CD4-positive, alpha-beta memory T cell (primary cell): ENCODE results near the gene SENP5. TPM values are rescaled to one million over a fixed set of nuclear protein-coding genes. Genes with fewer than 3 reads are reported as not detected.
"Not testable (repeated sequence)": the region's sequence is repeated elsewhere in the genome, so short reads cannot be mapped to it uniquely, and the experiment has no call there.

ENCODE experiments used
- CTCF ChIA-PET: fragments of 350-600 bp; sonication (Branson Sonifier 250); formaldehyde crosslinking; loops from one replicate; lab custom pipeline; 2021; ENCODE audit warnings: inconsistent platforms; ENCODE audit not compliant: partially characterized antibody; lab: Charles Lee
- POLR2A ChIA-PET: fragments of 350-600 bp; sonication (Branson Sonifier 250); formaldehyde crosslinking; loops from one replicate; lab custom pipeline; 2021; ENCODE audit not compliant: partially characterized antibody; lab: Charles Lee
- DNase-seq, 5 donors: peaks; one replicate each; pipeline versions ENCODE4 v3.0.0 to v3.0.0-alpha.2; 2020 to 2022; ENCODE audit warnings: mixed read lengths in 1 of 5
- H3K27ac ChIP-seq: one replicate; pipeline ENCODE4 v1.7.0; 2013; ENCODE audit warnings: low read depth, low read length
- H3K27me3 ChIP-seq: 2 replicates; pipeline ENCODE4 v1.7.0; 2013; ENCODE audit warnings: mild to moderate bottlenecking, low read length, moderate library complexity; ENCODE audit not compliant: insufficient read depth
- H3K36me3 ChIP-seq: 2 replicates; pipeline ENCODE4 v1.7.0; 2013; ENCODE audit warnings: mild to moderate bottlenecking, low read length, moderate library complexity; ENCODE audit not compliant: insufficient read depth
- H3K4me1 ChIP-seq: 2 replicates; pipeline ENCODE4 v1.7.0; 2013; ENCODE audit warnings: mild to moderate bottlenecking, low read length, moderate library complexity; ENCODE audit not compliant: insufficient read depth
- H3K4me3 ChIP-seq, 2 donors: one replicate each; pipeline ENCODE4 v1.7.0; 2013; ENCODE audit warnings: low read length in 2 of 2, mild to moderate bottlenecking in 1 of 2
- H3K9me3 ChIP-seq, 2 donors: one replicate each; pipeline ENCODE4 v1.7.0; 2013; ENCODE audit warnings: low read length in 2 of 2, control low read depth in 1 of 2; ENCODE audit not compliant: control insufficient read depth in 1 of 2
- H3K27ac Mint-ChIP-seq, 7 donors: one replicate each; pipeline ENCODE4 v1.8.0; 2020 to 2021; ENCODE audit warnings: mixed read lengths in 7 of 7, mild to moderate bottlenecking in 6 of 7, inconsistent platforms in 3 of 7, moderate library complexity in 3 of 7
- H3K27me3 Mint-ChIP-seq, 2 donors: one replicate each; pipeline ENCODE4 v1.8.0; 2020 to 2021; ENCODE audit warnings: mixed read lengths in 2 of 2
- H3K36me3 Mint-ChIP-seq, 2 donors: one replicate each; pipeline ENCODE4 v1.8.0; 2020 to 2021; ENCODE audit warnings: mixed read lengths in 2 of 2, inconsistent platforms in 1 of 2, mild to moderate bottlenecking in 1 of 2
- H3K4me1 Mint-ChIP-seq, 4 donors: one replicate each; pipeline ENCODE4 v1.8.0; 2020 to 2021; ENCODE audit warnings: mixed read lengths in 4 of 4, mild to moderate bottlenecking in 1 of 4
- H3K4me3 Mint-ChIP-seq, 8 donors: one replicate each; pipeline ENCODE4 v1.8.0; 2020 to 2021; ENCODE audit warnings: mixed read lengths in 8 of 8, mild to moderate bottlenecking in 7 of 8, moderate library complexity in 6 of 8, inconsistent platforms in 3 of 8
- H3K9me3 Mint-ChIP-seq, 8 donors: one replicate each; pipeline ENCODE4 v1.8.0; 2020 to 2021; ENCODE audit warnings: mixed read lengths in 8 of 8, mild to moderate bottlenecking in 5 of 8, inconsistent platforms in 3 of 8, moderate library complexity in 1 of 8
- intact Hi-C: fragments of 100-400 bp; cut with micrococcal nuclease; formaldehyde crosslinking; loops from one replicate; pipeline ENCODE4 v1.15.1; 2023
- polyA plus RNA-seq, 2 donors: library from polyadenylated mRNA; unstranded; fragments of 300-500 nt; fragmentation: Illumina TruSeq; gene quantifications; one replicate each; pipeline ENCODE4 v1.2.3, GENCODE V29; 2021
- total RNA-seq, 2 experiments: library from RNA; stranded (reverse); gene quantifications; one replicate each; pipeline ENCODE4 v1.2.3, GENCODE V29; 2021

Gene SENP5
- total and polyA plus RNA-seq, 4 experiments from 2014 or later: 4.9 to 45.5 (median 27.0) TPM

DNA sequence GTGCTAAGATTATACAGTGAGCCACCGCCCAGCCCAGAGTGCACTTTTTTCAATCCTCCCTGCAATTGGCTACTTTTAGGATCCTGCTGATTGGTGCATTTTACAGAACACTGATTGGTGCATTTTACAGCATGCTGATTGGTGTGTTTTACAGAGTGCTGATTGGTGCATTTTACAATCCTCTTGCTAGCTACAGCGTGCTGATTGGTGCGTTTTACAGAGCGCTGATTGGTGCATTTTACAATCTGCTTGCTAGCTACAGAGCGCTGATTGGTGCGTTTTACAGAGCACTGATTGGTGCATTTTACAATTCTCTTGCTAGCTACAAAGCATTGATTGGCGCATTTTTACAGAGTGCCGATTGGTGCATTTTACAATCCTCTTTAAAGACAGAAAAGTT is 4.7 kb upstream of the SENP5 start:
- DNase-seq, H3K36me3 ChIP-seq, intact Hi-C loops, H3K4me3 ChIP-seq, H3K4me3 Mint-ChIP-seq, H3K27me3 Mint-ChIP-seq, H3K9me3 Mint-ChIP-seq, H3K27ac ChIP-seq, H3K36me3 Mint-ChIP-seq, H3K9me3 ChIP-seq, H3K4me1 ChIP-seq, H3K27me3 ChIP-seq: not testable (repeated sequence)
- ChIA-PET CTCF (interaction anchor here (0.9 kb wide), 1 partner anchor 25 kb away, joined by 3 read pairs; no protein-coding TSS in a partner anchor), POLR2A (interaction anchor here (1.6 kb wide), 1 partner anchor 80 kb away, joined by 4 read pairs; the partner anchor contains the start of gene NCBP2)
- Mint-ChIP-seq H3K27ac (peak overlapping the region in 1 of 7 donors; percentile 15), H3K4me1 (peaks cover 5 to 12% (median 6%) of the 10 kb centered on the region in 4 donors)

- Histone ChIP-seq H3K27ac (peak overlapping the region; percentile 85), H3K4me3 (peak overlapping the region; percentile 48 to 73), H3K36me3 (peaks cover 4% of the 10 kb centered on the region), H3K27me3 (no peaks in the 10 kb centered on the region), H3K9me3 (no peaks in the 10 kb centered on the region), H3K4me1 (peaks cover 27% of the 10 kb centered on the region)
- ChIA-PET POLR2A (interaction anchor here (0.6 to 3.9 kb wide), 14 partner anchors 9 to 304 kb away, joined by 3 to 99 read pairs (median 3); partner anchors contain the start of genes CEP19, FBXO45, NCBP2 and PAK2), CTCF (interaction anchor here (1.2 to 1.5 kb wide), 3 partner anchors 19 to 75 kb away, joined by 3 to 6 read pairs (median 4); partner anchors contain the start of gene NCBP2)
- intact Hi-C loops: loop anchor here (1.0 kb wide), 2 partner anchors 75 to 128 kb away; partner anchors contain the start of genes NCBP2 and PAK2
- no peak for DNase-seq
- Mint-ChIP-seq H3K9me3 (peaks cover 0 to 3% (median 0%) of the 10 kb centered on the region in 8 donors), H3K4me3 (peak overlapping the region; percentile 87 to 96 (median 91)), H3K27me3 (no peaks in the 10 kb centered on the region), H3K4me1 (peaks cover 15 to 36% (median 25%) of the 10 kb centered on the region in 4 donors), H3K27ac (peak overlapping the region; percentile 89 to 98 (median 97)), H3K36me3 (peaks cover 0 to 13% of the 10 kb centered on the region in 2 donors)
Observed at GRCh38 chr3:196867155-196867506, 589 bp upstream of the SENP5 start.

- peak overlapping the region; percentile 90 to 98 (median 97) for H3K27ac Mint-ChIP-seq
- peak overlapping the region; percentile 40 to 73 for H3K4me3 ChIP-seq
- peaks cover 4% of the 10 kb centered on the region for H3K36me3 ChIP-seq
- H3K27me3 Mint-ChIP-seq: no peaks in the 10 kb centered on the region
- peaks cover 0 to 17% of the 10 kb centered on the region in 2 donors for H3K36me3 Mint-ChIP-seq
- H3K9me3 Mint-ChIP-seq: no peaks in the 10 kb centered on the region
- intact Hi-C loops: no loop called here
- H3K27ac ChIP-seq: peak overlapping the region; percentile 85
- no peaks in the 10 kb centered on the region for H3K27me3 ChIP-seq
- H3K4me3 Mint-ChIP-seq: peak overlapping the region; percentile 91 to 98 (median 96)
- no peaks in the 10 kb centered on the region for H3K9me3 ChIP-seq
- CTCF ChIA-PET: interaction anchor here (0.8 to 1.5 kb wide), 5 partner anchors 13 to 260 kb away, joined by 3 to 6 read pairs (median 3); partner anchors contain the start of gene NCBP2
- DNase-seq: peak in 3 of 5 donors; percentile 1 to 13 (median 4)
- H3K4me1 ChIP-seq: peaks cover 27% of the 10 kb centered on the region
- POLR2A ChIA-PET: interaction anchor here (1.0 to 3.9 kb wide), 15 partner anchors 8 to 300 kb away, joined by 3 to 99 read pairs (median 4); partner anchors contain the start of genes CEP19, FBXO45, MELTF and NCBP2
- H3K4me1 Mint-ChIP-seq: peaks cover 19 to 40% (median 30%) of the 10 kb centered on the region in 4 donors
Observed at GRCh38 chr3:196868297-196868661, 559 bp downstream of the SENP5 start.

- peaks cover 4% of the 10 kb centered on the region for H3K36me3 ChIP-seq
- intact Hi-C loops: no loop called here
- no peak overlapping the region for H3K4me3 ChIP-seq
- H3K27me3 ChIP-seq: no peaks in the 10 kb centered on the region
- peaks cover 0 to 3% (median 0%) of the 10 kb centered on the region in 8 donors for H3K9me3 Mint-ChIP-seq
- no peak for DNase-seq
- H3K4me1 ChIP-seq: peaks cover 20% of the 10 kb centered on the region
- H3K36me3 Mint-ChIP-seq: peaks cover 0 to 19% of the 10 kb centered on the region in 2 donors
- no peaks in the 10 kb centered on the region for H3K9me3 ChIP-seq
- POLR2A ChIA-PET: interaction anchor here (1.0 kb wide), 1 partner anchor 70 kb away, joined by 3 read pairs; the partner anchor contains the start of gene NCBP2
- H3K27ac ChIP-seq: no peak overlapping the region
- H3K4me3 Mint-ChIP-seq: peak overlapping the region in 1 of 8 donors; percentile 11
- CTCF ChIA-PET: no interaction called here
- peaks cover 27 to 59% (median 38%) of the 10 kb centered on the region in 4 donors for H3K4me1 Mint-ChIP-seq
- no peaks in the 10 kb centered on the region for H3K27me3 Mint-ChIP-seq
- H3K27ac Mint-ChIP-seq: peak overlapping the region in 1 of 7 donors; percentile 43
Observed at GRCh38 chr3:196872316-196872715, 4.6 kb downstream of the SENP5 start.

DNA sequence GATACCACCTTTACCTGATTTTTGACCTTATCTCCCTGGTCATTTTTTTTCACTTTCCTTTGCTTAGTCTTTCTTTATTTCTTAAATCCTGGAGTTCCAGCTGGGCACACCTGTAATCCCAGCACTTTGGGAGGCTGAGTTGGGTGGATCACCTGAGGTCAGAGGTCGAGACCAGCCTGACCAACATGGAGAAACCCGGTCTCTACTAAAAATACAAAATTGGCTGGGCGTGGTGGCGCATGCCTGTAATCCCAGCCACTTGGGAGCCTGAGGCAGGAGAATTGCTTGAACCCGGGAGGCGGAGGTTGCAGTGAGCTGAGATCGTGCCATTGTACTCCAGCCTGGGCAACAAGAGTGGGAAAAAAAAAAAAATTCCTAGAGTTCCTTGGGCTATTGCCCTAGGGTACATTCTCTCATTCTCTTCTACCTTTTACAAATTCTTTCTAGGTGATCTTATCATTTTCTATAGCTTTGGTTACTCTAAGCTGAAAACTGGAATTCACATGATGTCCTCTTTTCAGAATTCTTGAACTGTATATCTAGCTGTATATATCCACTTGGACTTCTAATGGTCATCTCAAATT is 6.9 kb downstream of the SENP5 start:
- H3K9me3 Mint-ChIP-seq, H3K27ac ChIP-seq, intact Hi-C loops, H3K36me3 ChIP-seq, H3K4me3 ChIP-seq, H3K27me3 ChIP-seq, H3K9me3 ChIP-seq, DNase-seq, H3K27me3 Mint-ChIP-seq: not testable (repeated sequence)
- peaks cover 38 to 67% (median 47%) of the 10 kb centered on the region in 4 donors for H3K4me1 Mint-ChIP-seq
- ChIA-PET CTCF (interaction anchor here (1.2 kb wide), 1 partner anchor 37 kb away, joined by 3 read pairs; no protein-coding TSS in a partner anchor), POLR2A (interaction anchor here (0.7 kb wide), 1 partner anchor 68 kb away, joined by 3 read pairs; the partner anchor contains the start of gene NCBP2)
- H3K36me3 Mint-ChIP-seq: peaks cover 0 to 20% of the 10 kb centered on the region in 2 donors
- H3K4me3 Mint-ChIP-seq: peak overlapping the region in 1 of 8 donors; percentile 55
- peaks cover 11% of the 10 kb centered on the region for H3K4me1 ChIP-seq
- H3K27ac Mint-ChIP-seq: peak overlapping the region in 1 of 7 donors; percentile 75

DNA sequence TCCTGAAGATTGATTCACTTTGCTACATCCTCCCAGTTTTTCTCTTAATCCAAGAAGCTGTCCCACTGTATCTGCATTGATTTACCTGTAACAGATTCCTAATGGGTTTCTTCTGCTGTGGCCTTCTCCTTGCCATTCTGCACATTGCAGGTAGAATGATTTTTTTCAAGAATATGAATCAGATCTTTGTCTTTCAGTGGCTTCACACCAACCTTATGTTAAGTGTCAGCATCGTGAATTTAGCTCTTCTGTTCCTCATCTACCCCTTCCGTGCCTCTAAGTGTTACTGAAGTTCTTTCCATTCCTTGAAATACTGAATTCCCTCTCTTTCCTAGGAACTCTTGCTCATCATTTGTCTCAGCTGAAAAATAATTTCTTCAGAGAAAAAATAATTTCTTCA is 7.5 kb downstream of the SENP5 start:
- peaks cover 4% of the 10 kb centered on the region for H3K36me3 ChIP-seq
- no peaks in the 10 kb centered on the region for H3K27me3 ChIP-seq
- DNase-seq: no peak
- H3K27ac Mint-ChIP-seq: peak overlapping the region in 1 of 7 donors; percentile 75
- H3K27me3 Mint-ChIP-seq: no peaks in the 10 kb centered on the region
- H3K36me3 Mint-ChIP-seq: peaks cover 0 to 22% of the 10 kb centered on the region in 2 donors
- H3K4me3 ChIP-seq: no peak overlapping the region
- POLR2A ChIA-PET: interaction anchor here (1.4 kb wide), 1 partner anchor 8 kb away, joined by 3 read pairs; the partner anchor contains the start of gene SENP5
- intact Hi-C loops: no loop called here
- H3K9me3 Mint-ChIP-seq: peaks cover 0 to 3% (median 0%) of the 10 kb centered on the region in 8 donors
- H3K4me1 ChIP-seq: peaks cover 5% of the 10 kb centered on the region
- CTCF ChIA-PET: interaction anchor here (1.2 kb wide), 1 partner anchor 38 kb away, joined by 3 read pairs; no protein-coding TSS in a partner anchor
- no peaks in the 10 kb centered on the region for H3K9me3 ChIP-seq
- H3K4me1 Mint-ChIP-seq: peaks cover 36 to 62% (median 46%) of the 10 kb centered on the region in 4 donors
- H3K4me3 Mint-ChIP-seq: peak overlapping the region in 1 of 8 donors; percentile 3
- H3K27ac ChIP-seq: no peak overlapping the region

DNA sequence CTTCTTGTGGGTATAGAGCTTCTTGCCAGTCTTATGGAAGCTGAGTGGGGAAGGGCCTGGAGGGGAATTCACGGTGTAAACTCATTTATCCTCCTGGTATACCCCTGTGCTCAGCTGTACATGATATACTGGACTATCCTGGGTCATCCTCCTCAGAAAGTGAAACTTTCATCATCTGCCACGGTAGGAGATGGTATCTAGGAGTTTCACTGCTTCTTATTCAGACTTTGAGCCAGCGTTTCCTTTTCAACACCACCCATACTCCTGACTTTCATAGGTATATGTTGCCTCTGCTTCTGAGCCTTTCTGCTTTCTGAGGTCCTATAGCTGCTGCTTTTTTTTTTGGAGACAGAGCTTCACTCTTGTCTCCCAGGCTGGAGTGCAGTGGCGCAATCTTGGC is 15.6 kb downstream of the SENP5 start:
- Mint-ChIP-seq H3K4me1 (peaks cover 21 to 40% (median 30%) of the 10 kb centered on the region in 4 donors), H3K4me3 (peak overlapping the region in 1 of 8 donors; percentile 5), H3K27me3 (no peaks in the 10 kb centered on the region), H3K27ac (peak overlapping the region in 5 of 7 donors; percentile 17 to 70 (median 55)), H3K9me3 (no peaks in the 10 kb centered on the region), H3K36me3 (peaks cover 13 to 52% of the 10 kb centered on the region in 2 donors)
- Histone ChIP-seq H3K36me3 (peaks cover 16% of the 10 kb centered on the region), H3K4me3 (no peak overlapping the region), H3K27me3 (no peaks in the 10 kb centered on the region), H3K9me3 (no peaks in the 10 kb centered on the region), H3K27ac (no peak overlapping the region), H3K4me1 (peaks cover 11% of the 10 kb centered on the region)
- POLR2A ChIA-PET: no interaction called here
- CTCF ChIA-PET: no interaction called here
- no peak for DNase-seq
- intact Hi-C loops: no loop called here
